Osteoblast (primary cell): ENCODE results near the gene CORIN. TPM values are rescaled to one million over a fixed set of nuclear protein-coding genes. Genes with fewer than 3 reads are reported as not detected.

Experiments used
- DNase-seq: peaks from one replicate; pipeline ENCODE4 v3.0.0; 2011; ENCODE audit warnings: low spot score, mixed read lengths; ENCODE audit not compliant: insufficient read length; ENCODE audit errors: missing footprints
- H2AFZ ChIP-seq: 2 replicates; pipeline ENCODE4 v1.6.0; 2011; ENCODE audit warnings: mild to moderate bottlenecking, low read length
- H3K27ac ChIP-seq: 2 replicates; pipeline ENCODE4 v1.5.1; 2011; ENCODE audit warnings: mild to moderate bottlenecking, low read depth, low read length, moderate library complexity
- H3K27me3 ChIP-seq: 2 replicates; pipeline ENCODE4 v1.6.0; 2012; ENCODE audit warnings: mild to moderate bottlenecking, control low read depth, inconsistent platforms, low read length, moderate library complexity; ENCODE audit not compliant: insufficient read depth
- H3K36me3 ChIP-seq: 2 replicates; pipeline ENCODE4 v1.5.1; 2011; ENCODE audit warnings: mild to moderate bottlenecking, low read length, control low read depth, moderate library complexity; ENCODE audit not compliant: insufficient read depth
- H3K4me1 ChIP-seq: 2 replicates; pipeline ENCODE4 v1.5.1; 2011; ENCODE audit warnings: mild to moderate bottlenecking, low read length, control low read depth, moderate library complexity; ENCODE audit not compliant: insufficient read depth
- H3K4me2 ChIP-seq: 2 replicates; pipeline ENCODE4 v1.6.0; 2011; ENCODE audit warnings: mild to moderate bottlenecking, low read length; ENCODE audit not compliant: insufficient read depth
- H3K4me3 ChIP-seq: fragments of 200-600 bp; sonication (generic); 3 replicates; pipeline ENCODE4 v1.5.1; 2012; ENCODE audit warnings: mild to moderate bottlenecking, low read length, inconsistent platforms; ENCODE audit not compliant: insufficient read depth
- H3K79me2 ChIP-seq: 2 replicates; pipeline ENCODE4 v1.6.0; 2012; ENCODE audit warnings: mild to moderate bottlenecking, low read length, control low read depth, inconsistent platforms; ENCODE audit not compliant: insufficient read depth
- H3K9me3 ChIP-seq: 2 replicates; pipeline ENCODE4 v1.5.1; 2011; ENCODE audit warnings: low read depth, low read length, control low read depth
- H4K20me1 ChIP-seq: 2 replicates; pipeline ENCODE4 v1.6.0; 2012; ENCODE audit warnings: mild to moderate bottlenecking, low read length, control low read depth; ENCODE audit not compliant: insufficient read depth
- CTCF ChIP-seq: IDR thresholded peaks from 2 replicates; pipeline ENCODE4 v1.5.1; 2011; ENCODE audit warnings: mild to moderate bottlenecking, low read depth, low read length, moderate library complexity; ENCODE audit errors: extremely low read depth
- total RNA-seq: library from RNA; depleted of rRNA; stranded (reverse); fragments of >200 nt; gene quantifications from 2 replicates; pipeline ENCODE4 v1.2.3, GENCODE V29; 2012

Gene CORIN
- total RNA-seq, 1 donor = 0.36 TPM

- no peaks in the 10 kb centered on the region for H3K9me3 ChIP-seq
- no peak for TF ChIP-seq CTCF
Measured at GRCh38 chr4:47721485-47721884, 116.4 kb downstream of the CORIN start.

GRCh38 chr4:47720787-47721186, 117.1 kb downstream of the CORIN start:
- peaks cover 5% of the 10 kb centered on the region for H3K27me3 ChIP-seq
- TF ChIP-seq CTCF = no peak
- no peak overlapping the region for H2AFZ ChIP-seq
- no peaks in the 10 kb centered on the region for H3K4me1 ChIP-seq
- no peaks in the 10 kb centered on the region for H3K79me2 ChIP-seq
- no peaks in the 10 kb centered on the region for H3K36me3 ChIP-seq
- H3K4me3 ChIP-seq = no peak overlapping the region
- no peak overlapping the region for H3K27ac ChIP-seq
- H4K20me1 ChIP-seq = no peaks in the 10 kb centered on the region
- no peak overlapping the region for H3K4me2 ChIP-seq
- no peaks in the 10 kb centered on the region for H3K9me3 ChIP-seq
- no peak for DNase-seq

More at GRCh38 chr4:47721485-47721884, 116.4 kb downstream of the CORIN start:
- no peak overlapping the region for H3K4me2 ChIP-seq
- no peak for DNase-seq
- H2AFZ ChIP-seq = no peak overlapping the region
- H3K4me3 ChIP-seq = no peak overlapping the region
- no peaks in the 10 kb centered on the region for H3K79me2 ChIP-seq
- H3K27ac ChIP-seq = no peak overlapping the region
- H4K20me1 ChIP-seq = no peaks in the 10 kb centered on the region
- no peaks in the 10 kb centered on the region for H3K36me3 ChIP-seq
- peaks cover 5% of the 10 kb centered on the region for H3K27me3 ChIP-seq
- no peaks in the 10 kb centered on the region for H3K4me1 ChIP-seq

GRCh38 chr4:47719576-47719975, 118.3 kb downstream of the CORIN start:
- Histone ChIP-seq H3K9me3 (no peaks in the 10 kb centered on the region), H3K4me2 (no peak overlapping the region), H3K4me3 (no peak overlapping the region), H3K79me2 (no peaks in the 10 kb centered on the region), H3K36me3 (no peaks in the 10 kb centered on the region), H4K20me1 (no peaks in the 10 kb centered on the region), H2AFZ (no peak overlapping the region), H3K27ac (no peak overlapping the region), H3K27me3 (peaks cover 11% of the 10 kb centered on the region), H3K4me1 (no peaks in the 10 kb centered on the region)
- no peak for DNase-seq
- TF ChIP-seq CTCF = no peak

GRCh38 chr4:47718696-47719095, 119.2 kb downstream of the CORIN start:
- Histone ChIP-seq H3K4me2 (no peak overlapping the region), H3K79me2 (no peaks in the 10 kb centered on the region), H3K36me3 (no peaks in the 10 kb centered on the region), H4K20me1 (no peaks in the 10 kb centered on the region), H3K27ac (no peak overlapping the region), H3K9me3 (no peaks in the 10 kb centered on the region), H2AFZ (no peak overlapping the region), H3K4me1 (no peaks in the 10 kb centered on the region), H3K4me3 (no peak overlapping the region), H3K27me3 (peaks cover 11% of the 10 kb centered on the region)
- TF ChIP-seq CTCF = no peak
- no peak for DNase-seq
